OCI-LY3 (cell line): ENCODE results near the gene VPS13D.

Experiments
- H2AFZ ChIP-seq: fragments of 200-600, 300-600 bp; shearing (Covaris generic); 2 replicates; pipeline ENCODE4 v1.6.0; 2014; ENCODE audit warnings: antibody characterized with exemption, low read depth, low read length
- H3K27ac ChIP-seq: fragments of 200-600, 300-600 bp; sonication (generic); 2 replicates; pipeline ENCODE4 v1.5.1; 2014; ENCODE audit warnings: mild to moderate bottlenecking, low read length, moderate library complexity, mixed read lengths
- H3K27me3 ChIP-seq: fragments of 200-600, 300-600 bp; sonication (generic); 2 replicates; pipeline ENCODE4 v1.6.1; 2014; ENCODE audit warnings: low read depth, low read length, mixed read lengths
- H3K36me3 ChIP-seq: fragments of 200-600, 300-600 bp; sonication (generic); replicated peaks from 2 replicates; pipeline ENCODE3; 2014; ENCODE audit warnings: low read depth, low read length, mixed read lengths
- H3K4me1 ChIP-seq: fragments of 300-600, 200-600 bp; sonication (generic); 2 replicates; pipeline ENCODE4 v1.6.1; 2014; ENCODE audit warnings: low read length, mixed read lengths
- H3K4me2 ChIP-seq: fragments of 200-600, 300-600 bp; sonication (generic); 2 replicates; pipeline ENCODE4 v1.6.1; 2014; ENCODE audit warnings: low read length, mixed read lengths
- H3K4me3 ChIP-seq: fragments of 300-600, 200-600 bp; sonication (generic); 2 replicates; pipeline ENCODE4 v1.5.1; 2014; ENCODE audit warnings: antibody characterized with exemption, mild to moderate bottlenecking, low read length, moderate library complexity
- H3K79me2 ChIP-seq: fragments of 300-600, 200-600 bp; shearing (Covaris generic); 2 replicates; pipeline ENCODE4 v1.6.1; 2014; ENCODE audit warnings: mild to moderate bottlenecking, low read length, mixed read lengths
- H3K9ac ChIP-seq: fragments of 300-600, 200-600 bp; shearing (Covaris generic); 2 replicates; pipeline ENCODE4 v1.6.0; 2014; ENCODE audit warnings: mild to moderate bottlenecking, low read length, moderate library complexity
- H3K9me3 ChIP-seq: fragments of 200-600, 300-600 bp; shearing (Covaris generic); 2 replicates; pipeline ENCODE4 v1.6.1; 2014; ENCODE audit warnings: low read length, mixed read lengths; ENCODE audit not compliant: insufficient read depth
- H4K20me1 ChIP-seq: fragments of 200-600, 300-600 bp; sonication (generic); 2 replicates; pipeline ENCODE4 v1.6.1; 2016; ENCODE audit warnings: low read length, mixed read lengths; ENCODE audit not compliant: insufficient read depth
- EZH2phosphoT487 ChIP-seq: fragments of 200-600 bp; shearing (Covaris generic); IDR thresholded peaks from 2 replicates; pipeline ENCODE4 v1.6.1; 2018; ENCODE audit warnings: antibody characterized with exemption, mixed run types, low read depth
- TF ChIP-seq, protein P1 (sequence below): fragments of 200-600, 300-600 bp; sonication (generic); IDR thresholded peaks from 2 replicates; pipeline ENCODE4 v1.5.1; 2014; ENCODE audit warnings: antibody characterized with exemption, low read length, low read depth

Gene VPS13D

DNA sequence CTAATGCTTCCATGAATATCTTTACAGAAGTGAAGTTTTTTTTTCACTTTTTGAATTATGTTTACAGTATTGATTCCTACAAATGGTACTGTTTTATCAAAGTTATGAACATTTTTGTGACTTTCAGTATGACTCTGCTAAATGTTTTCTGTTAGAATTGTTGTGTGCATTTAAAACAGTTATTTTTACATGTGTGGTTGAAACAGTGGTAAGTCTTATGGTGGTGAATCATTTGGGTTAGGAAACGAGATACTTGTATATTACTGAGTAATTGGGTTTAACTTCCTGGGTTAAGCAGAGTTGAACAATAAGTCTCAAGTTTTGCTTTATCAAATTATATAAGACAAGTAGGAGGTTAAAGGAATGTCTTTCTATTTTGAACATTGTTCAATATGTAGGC lies 66.8 kb downstream of the VPS13D start:
- H3K4me2 ChIP-seq: no peak overlapping the region
- H3K4me1 ChIP-seq: no peaks in the 10 kb centered on the region
- H3K9me3 ChIP-seq: no peaks in the 10 kb centered on the region
- H4K20me1 ChIP-seq: no peaks in the 10 kb centered on the region
- no peak overlapping the region for H3K27ac ChIP-seq
- no peaks in the 10 kb centered on the region for H3K79me2 ChIP-seq
- H3K36me3 ChIP-seq: no peaks in the 10 kb centered on the region
- no peak overlapping the region for H3K4me3 ChIP-seq
- no peaks in the 10 kb centered on the region for H3K27me3 ChIP-seq
- no peak for TF ChIP-seq EZH2phosphoT487
- TF ChIP-seq, protein P1, sequence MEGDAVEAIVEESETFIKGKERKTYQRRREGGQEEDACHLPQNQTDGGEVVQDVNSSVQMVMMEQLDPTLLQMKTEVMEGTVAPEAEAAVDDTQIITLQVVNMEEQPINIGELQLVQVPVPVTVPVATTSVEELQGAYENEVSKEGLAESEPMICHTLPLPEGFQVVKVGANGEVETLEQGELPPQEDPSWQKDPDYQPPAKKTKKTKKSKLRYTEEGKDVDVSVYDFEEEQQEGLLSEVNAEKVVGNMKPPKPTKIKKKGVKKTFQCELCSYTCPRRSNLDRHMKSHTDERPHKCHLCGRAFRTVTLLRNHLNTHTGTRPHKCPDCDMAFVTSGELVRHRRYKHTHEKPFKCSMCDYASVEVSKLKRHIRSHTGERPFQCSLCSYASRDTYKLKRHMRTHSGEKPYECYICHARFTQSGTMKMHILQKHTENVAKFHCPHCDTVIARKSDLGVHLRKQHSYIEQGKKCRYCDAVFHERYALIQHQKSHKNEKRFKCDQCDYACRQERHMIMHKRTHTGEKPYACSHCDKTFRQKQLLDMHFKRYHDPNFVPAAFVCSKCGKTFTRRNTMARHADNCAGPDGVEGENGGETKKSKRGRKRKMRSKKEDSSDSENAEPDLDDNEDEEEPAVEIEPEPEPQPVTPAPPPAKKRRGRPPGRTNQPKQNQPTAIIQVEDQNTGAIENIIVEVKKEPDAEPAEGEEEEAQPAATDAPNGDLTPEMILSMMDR: no peak
- H2AFZ ChIP-seq: no peak overlapping the region
- no peak overlapping the region for H3K9ac ChIP-seq

DNA sequence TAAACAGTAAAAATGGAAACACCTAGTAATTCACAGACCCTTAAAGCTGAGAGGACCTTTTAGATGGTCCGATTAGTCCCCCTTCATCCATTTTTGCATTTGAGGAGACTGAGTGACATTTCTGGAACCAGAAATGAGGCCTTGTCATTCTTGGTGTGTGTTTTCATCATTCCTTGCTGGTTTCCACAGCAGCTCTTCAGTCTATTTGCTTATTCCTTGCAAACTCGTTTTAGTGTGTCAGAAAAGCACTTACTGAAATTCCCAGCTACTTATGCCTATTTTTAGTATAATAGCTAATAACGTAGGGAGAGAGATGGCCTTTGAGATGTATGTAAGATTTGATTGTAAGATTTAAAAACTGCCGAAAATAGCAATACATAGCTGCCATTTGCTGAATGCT lies 70.9 kb downstream of the VPS13D start:
- H3K27ac ChIP-seq: no peak overlapping the region
- no peaks in the 10 kb centered on the region for H3K27me3 ChIP-seq
- H3K9me3 ChIP-seq: no peaks in the 10 kb centered on the region
- no peaks in the 10 kb centered on the region for H3K79me2 ChIP-seq
- no peaks in the 10 kb centered on the region for H3K36me3 ChIP-seq
- H4K20me1 ChIP-seq: no peaks in the 10 kb centered on the region
- no peak overlapping the region for H3K9ac ChIP-seq
- no peak for TF ChIP-seq EZH2phosphoT487
- TF ChIP-seq, protein P1: no peak
- H3K4me1 ChIP-seq: no peaks in the 10 kb centered on the region
- no peak overlapping the region for H3K4me3 ChIP-seq
- no peak overlapping the region for H3K4me2 ChIP-seq
- H2AFZ ChIP-seq: no peak overlapping the region

DNA sequence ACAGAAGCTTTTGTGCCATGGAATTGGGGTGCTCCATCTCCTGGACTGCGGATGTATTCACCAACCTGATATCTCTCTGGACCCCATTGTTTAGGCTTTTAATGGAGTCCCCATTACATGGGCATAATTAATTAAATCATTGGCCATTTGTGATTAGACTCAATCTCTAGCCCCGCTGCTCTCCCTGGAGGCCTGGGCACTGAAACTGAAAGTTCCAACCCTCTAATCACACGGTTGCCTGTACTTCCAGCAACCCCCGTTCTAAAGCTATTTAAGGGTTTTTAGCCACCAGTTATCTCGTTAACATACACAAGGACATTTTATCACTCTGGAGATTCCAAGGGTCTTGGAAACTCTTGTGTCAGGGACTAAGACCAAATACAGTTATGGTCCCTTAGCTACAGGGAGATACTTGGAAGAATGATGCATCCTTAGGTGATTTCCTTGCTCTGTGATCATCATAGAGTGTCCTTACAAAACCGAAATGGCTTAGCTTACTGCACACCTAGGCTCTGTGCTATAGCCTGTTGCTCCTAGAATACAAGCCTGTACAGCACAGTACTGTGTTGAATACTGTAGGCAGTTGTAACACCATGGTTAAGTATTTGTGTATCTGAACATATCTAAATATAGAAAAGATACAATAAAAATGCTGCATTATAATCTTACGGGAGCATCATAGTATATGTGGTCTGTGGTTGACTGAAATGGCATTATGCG lies 71.8 kb downstream of the VPS13D start:
- Histone ChIP-seq H3K4me2 (no peak overlapping the region), H3K4me3 (no peak overlapping the region), H3K9me3 (no peaks in the 10 kb centered on the region), H3K27ac (no peak overlapping the region), H3K4me1 (no peaks in the 10 kb centered on the region), H3K27me3 (no peaks in the 10 kb centered on the region), H3K9ac (no peak overlapping the region), H4K20me1 (no peaks in the 10 kb centered on the region), H3K79me2 (no peaks in the 10 kb centered on the region), H3K36me3 (peaks cover 5% of the 10 kb centered on the region), H2AFZ (no peak overlapping the region)
- TF ChIP-seq, protein P1: no peak
- TF ChIP-seq EZH2phosphoT487: no peak

DNA sequence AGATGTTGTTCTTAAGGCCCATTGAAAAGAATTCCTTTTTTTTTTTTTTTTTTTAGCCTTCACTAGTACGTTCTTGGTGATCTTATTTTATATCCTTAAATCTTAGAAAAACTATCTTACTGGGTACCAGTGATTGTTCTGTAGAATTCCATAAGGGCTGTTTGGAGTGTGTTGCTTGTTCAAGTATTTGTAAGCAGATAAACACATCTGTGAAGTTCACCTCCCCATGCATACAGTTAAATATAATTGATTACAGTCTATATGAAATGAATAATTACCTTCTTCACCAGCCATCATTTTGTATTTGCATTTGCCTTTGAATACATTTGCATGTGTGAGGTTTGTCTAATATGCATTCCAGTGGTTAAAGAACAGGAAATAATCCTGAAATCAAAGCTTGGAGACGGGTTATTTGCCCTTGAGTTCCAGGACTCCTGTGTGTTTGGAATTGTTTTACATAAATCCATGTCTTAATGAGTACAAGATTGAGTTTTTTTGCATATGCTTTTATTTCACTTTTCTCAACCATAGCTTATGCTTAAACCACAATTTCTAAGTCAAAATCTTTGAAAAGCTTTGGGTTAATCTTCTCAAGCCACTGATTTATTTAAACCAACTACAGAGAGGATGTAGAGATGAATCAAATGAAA lies 73.1 kb downstream of the VPS13D start:
- no peak for TF ChIP-seq EZH2phosphoT487
- TF ChIP-seq, protein P1: no peak
- no peak overlapping the region for H3K4me2 ChIP-seq
- H3K9me3 ChIP-seq: no peaks in the 10 kb centered on the region
- H3K4me1 ChIP-seq: no peaks in the 10 kb centered on the region
- no peak overlapping the region for H3K27ac ChIP-seq
- H3K36me3 ChIP-seq: peaks cover 5% of the 10 kb centered on the region
- H3K4me3 ChIP-seq: no peak overlapping the region
- H3K9ac ChIP-seq: no peak overlapping the region
- H3K79me2 ChIP-seq: no peaks in the 10 kb centered on the region
- no peak overlapping the region for H2AFZ ChIP-seq
- H3K27me3 ChIP-seq: no peaks in the 10 kb centered on the region
- no peaks in the 10 kb centered on the region for H4K20me1 ChIP-seq
